Measurements from ENCODE around the gene DRC1.
A peak's percentile ranks its signal among the peaks of the same experiment; 100 is the strongest.

The DRC1 gene

GRCh38 chr2:26450031-26450635 lies 48.4 kb downstream of the DRC1 start:
- H3K9me3 Mint-ChIP-seq = no peaks in the 10 kb centered on the region
- no peaks in the 10 kb centered on the region for H3K27me3 Mint-ChIP-seq
- DNase-seq = no peak
- H3K4me3 Mint-ChIP-seq = no peak overlapping the region
- no peak for ATAC-seq
- H3K27ac Mint-ChIP-seq = no peak overlapping the region
- H3K4me1 Mint-ChIP-seq = no peaks in the 10 kb centered on the region

GRCh38 chr2:26451700-26452099 lies 50.0 kb downstream of the DRC1 start:
- H3K27me3 Mint-ChIP-seq = no peaks in the 10 kb centered on the region
- no peak overlapping the region for H3K27ac Mint-ChIP-seq
- no peaks in the 10 kb centered on the region for H3K9me3 Mint-ChIP-seq
- ATAC-seq (no peak), DNase-seq (no peak)
- no peak overlapping the region for H3K4me3 Mint-ChIP-seq
- H3K4me1 Mint-ChIP-seq = no peaks in the 10 kb centered on the region

GRCh38 chr2:26453421-26454329 lies 52.0 kb downstream of the DRC1 start:
- no peak overlapping the region for H3K4me3 Mint-ChIP-seq
- DNase-seq (no peak), ATAC-seq (no peak)
- H3K27ac Mint-ChIP-seq = no peak overlapping the region
- no peaks in the 10 kb centered on the region for H3K27me3 Mint-ChIP-seq
- H3K9me3 Mint-ChIP-seq = no peaks in the 10 kb centered on the region
- H3K4me1 Mint-ChIP-seq = no peaks in the 10 kb centered on the region

DNA sequence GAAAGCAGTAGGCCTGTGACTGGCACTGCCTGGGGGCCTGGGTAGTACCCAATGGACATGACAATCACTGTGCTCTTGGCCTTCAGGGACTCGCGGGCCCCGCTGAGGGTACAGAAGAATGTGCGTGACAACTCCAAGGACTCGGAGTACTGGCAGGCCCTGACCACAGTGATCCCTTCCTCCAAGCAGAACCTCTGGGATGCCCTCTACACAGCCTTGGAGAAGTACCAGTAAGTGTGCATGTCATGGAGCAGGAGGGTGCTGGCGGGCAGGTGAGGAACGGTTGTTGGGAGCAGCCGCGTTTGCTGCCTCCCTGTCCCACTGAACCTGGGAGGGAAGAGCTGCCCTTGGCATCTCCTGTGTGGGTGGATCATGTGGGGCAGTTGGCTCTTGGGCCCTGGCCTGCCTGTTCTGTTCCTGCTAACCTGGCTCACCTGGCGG lies 52.9 kb downstream of the DRC1 start:
- Mint-ChIP-seq H3K4me3 (no peak overlapping the region), H3K9me3 (no peaks in the 10 kb centered on the region), H3K27ac (no peak overlapping the region), H3K27me3 (no peaks in the 10 kb centered on the region), H3K4me1 (no peaks in the 10 kb centered on the region)
- ATAC-seq (no peak), DNase-seq (no peak)

DNA sequence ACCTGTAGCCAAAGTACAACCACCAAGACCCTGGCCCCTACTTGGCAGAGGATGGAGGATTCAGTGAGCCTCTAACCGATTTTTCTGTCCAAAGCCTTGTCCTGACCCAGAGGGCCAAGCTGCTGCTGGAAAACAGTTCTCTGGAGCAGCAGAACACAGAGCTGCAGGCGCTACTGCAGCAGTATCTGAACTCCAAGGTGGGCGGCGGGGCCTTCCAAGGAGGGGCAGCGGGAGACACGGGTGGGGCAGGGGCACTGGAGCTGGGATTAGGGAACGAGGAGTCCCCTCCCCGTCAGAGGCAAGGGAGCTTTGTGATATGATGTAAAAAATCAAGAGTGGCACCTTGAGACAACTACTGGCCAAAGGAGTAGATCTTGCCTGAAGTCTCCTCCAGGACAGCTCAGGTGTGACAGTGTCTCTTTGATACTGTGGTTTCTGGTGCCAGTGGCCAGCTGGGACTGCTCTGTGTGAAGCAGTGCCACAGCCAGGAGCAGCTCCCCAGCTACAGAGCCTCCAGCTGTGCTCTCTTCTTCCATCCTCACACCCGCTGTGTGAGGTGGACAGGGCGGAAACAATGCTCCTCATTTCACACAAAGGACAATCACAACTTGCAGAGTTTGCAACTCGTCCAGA lies 53.4 kb downstream of the DRC1 start:
- H3K4me1 Mint-ChIP-seq = no peaks in the 10 kb centered on the region
- H3K27ac Mint-ChIP-seq = no peak overlapping the region
- H3K4me3 Mint-ChIP-seq = no peak overlapping the region
- ATAC-seq (no peak), DNase-seq (no peak)
- H3K9me3 Mint-ChIP-seq = no peaks in the 10 kb centered on the region
- no peaks in the 10 kb centered on the region for H3K27me3 Mint-ChIP-seq

- H3K4me3 Mint-ChIP-seq = no peak overlapping the region
- ATAC-seq = no peak
- no peaks in the 10 kb centered on the region for H3K4me1 Mint-ChIP-seq
Measured at GRCh38 chr2:26455670-26456439, 54.1 kb downstream of the DRC1 start.

GRCh38 chr2:26456440-26457250 lies 54.9 kb downstream of the DRC1 start:
- no peak for DNase-seq
- H3K4me3 Mint-ChIP-seq = no peak overlapping the region
- no peaks in the 10 kb centered on the region for H3K9me3 Mint-ChIP-seq
- no peaks in the 10 kb centered on the region for H3K27me3 Mint-ChIP-seq
- no peaks in the 10 kb centered on the region for H3K4me1 Mint-ChIP-seq
- peak overlapping the region in 1 of 2 donors; percentile 30 for H3K27ac Mint-ChIP-seq
- no peak for ATAC-seq

More at GRCh38 chr2:26455670-26456439, 54.1 kb downstream of the DRC1 start:
- Mint-ChIP-seq H3K9me3 (no peaks in the 10 kb centered on the region), H3K27ac (peak overlapping the region in 1 of 2 donors; percentile 88), H3K27me3 (no peaks in the 10 kb centered on the region)
- DNase-seq = peak in 1 of 2 donors; percentile 7

- no peak overlapping the region for H3K4me3 Mint-ChIP-seq
- H3K9me3 Mint-ChIP-seq = no peaks in the 10 kb centered on the region
- H3K4me1 Mint-ChIP-seq = no peaks in the 10 kb centered on the region
- ATAC-seq (no peak), DNase-seq (peak in 1 of 2 donors; percentile 6)
- no peaks in the 10 kb centered on the region for H3K27me3 Mint-ChIP-seq
- no peak overlapping the region for H3K27ac Mint-ChIP-seq
Measured at GRCh38 chr2:26457251-26457666, 55.5 kb downstream of the DRC1 start.

DNA sequence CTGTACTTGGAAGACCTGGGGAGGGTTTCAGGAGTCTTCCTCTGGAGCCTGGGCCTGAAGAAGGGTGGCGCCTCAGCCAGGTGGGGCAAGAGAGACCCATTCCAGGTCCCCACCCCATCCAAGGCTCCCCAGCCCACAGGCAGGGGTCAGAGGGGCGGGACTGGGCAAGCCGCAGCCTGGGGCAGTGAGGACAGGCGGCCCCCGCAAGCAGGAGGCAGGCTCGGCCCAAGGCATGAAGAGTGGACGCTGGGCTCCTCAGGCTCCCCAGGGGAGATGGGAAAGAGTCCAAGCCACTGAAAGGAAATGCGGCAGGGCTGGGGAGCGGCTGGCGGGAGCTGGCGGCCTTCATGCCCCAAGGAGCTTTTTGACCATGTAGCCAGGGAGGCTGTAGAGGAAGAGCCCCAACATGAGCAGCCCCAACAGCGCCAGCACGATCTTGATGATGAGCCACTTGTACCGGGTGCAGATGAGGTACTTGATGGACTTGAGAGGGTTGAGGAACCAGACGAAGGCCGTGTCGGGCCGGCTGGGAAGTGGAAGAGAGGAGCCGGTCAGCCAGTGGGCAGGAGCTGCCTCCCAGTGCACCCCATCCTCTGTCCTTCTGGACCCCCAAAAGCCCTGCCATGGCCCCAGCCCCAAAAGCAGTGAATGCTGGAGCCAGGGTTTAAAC lies 56.1 kb downstream of the DRC1 start:
- Mint-ChIP-seq H3K27ac (no peak overlapping the region), H3K4me1 (no peaks in the 10 kb centered on the region), H3K9me3 (no peaks in the 10 kb centered on the region), H3K27me3 (no peaks in the 10 kb centered on the region), H3K4me3 (no peak overlapping the region)
- DNase-seq = peak in 1 of 2 donors; percentile 7
- ATAC-seq = no peak

GRCh38 chr2:26458365-26459042 lies 56.8 kb downstream of the DRC1 start:
- no peaks in the 10 kb centered on the region for H3K4me1 Mint-ChIP-seq
- no peak for ATAC-seq
- no peak overlapping the region for H3K27ac Mint-ChIP-seq
- H3K9me3 Mint-ChIP-seq = no peaks in the 10 kb centered on the region
- no peak for DNase-seq
- no peaks in the 10 kb centered on the region for H3K27me3 Mint-ChIP-seq
- H3K4me3 Mint-ChIP-seq = no peak overlapping the region

- no peaks in the 10 kb centered on the region for H3K9me3 Mint-ChIP-seq
- no peak for ATAC-seq
- no peaks in the 10 kb centered on the region for H3K27me3 Mint-ChIP-seq
- no peak for DNase-seq
- H3K4me3 Mint-ChIP-seq = no peak overlapping the region
- H3K4me1 Mint-ChIP-seq = no peaks in the 10 kb centered on the region
- H3K27ac Mint-ChIP-seq = no peak overlapping the region
Measured at GRCh38 chr2:26459991-26460612, 58.4 kb downstream of the DRC1 start.

DNA sequence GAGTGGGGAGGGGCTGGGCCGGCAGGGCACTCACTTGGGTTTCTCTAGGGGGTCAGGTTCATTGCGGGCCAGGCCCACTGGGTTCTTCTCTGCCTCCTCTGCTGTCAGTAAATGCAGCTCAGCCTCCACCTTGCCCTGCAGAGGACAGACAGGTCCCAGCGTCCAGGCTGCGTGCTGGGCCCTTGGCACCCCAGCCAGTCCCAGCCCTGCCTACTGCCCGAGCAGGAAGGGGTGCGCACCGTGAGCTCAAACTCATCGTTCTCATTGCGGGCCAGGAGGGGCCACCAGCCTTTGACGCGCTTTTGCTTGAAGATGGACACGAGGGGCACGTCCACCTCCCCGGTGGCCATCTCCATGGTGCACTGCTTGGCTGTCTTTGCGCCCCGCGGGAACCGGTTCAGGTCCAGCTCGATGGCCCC lies 58.9 kb downstream of the DRC1 start:
- Mint-ChIP-seq H3K27me3 (no peaks in the 10 kb centered on the region), H3K9me3 (no peaks in the 10 kb centered on the region), H3K4me3 (no peak overlapping the region), H3K4me1 (no peaks in the 10 kb centered on the region), H3K27ac (no peak overlapping the region)
- DNase-seq (no peak), ATAC-seq (no peak)

GRCh38 chr2:26461601-26462023 lies 59.9 kb downstream of the DRC1 start:
- Mint-ChIP-seq H3K4me1 (no peaks in the 10 kb centered on the region), H3K9me3 (no peaks in the 10 kb centered on the region), H3K27ac (peak overlapping the region in 1 of 2 donors; percentile 34), H3K4me3 (no peak overlapping the region), H3K27me3 (no peaks in the 10 kb centered on the region)
- DNase-seq = no peak
- no peak for ATAC-seq
